Heart right ventricle (tissue), 16 donors: ENCODE results near the gene WDCP. TPM values are rescaled to one million over a fixed set of nuclear protein-coding genes. Genes with fewer than 3 reads are reported as not detected.

Source experiments
- ATAC-seq, 8 donors: fragments of 200-7000 bp; cut with Tn5 transposase; one replicate each; pipeline ENCODE4 v1.9.1; 2020; ENCODE audit warnings: mild to moderate bottlenecking in 8 of 8, moderate library complexity in 8 of 8, moderate number of reproducible peaks in 1 of 8
- DNase-seq, 2 donors: peaks; one replicate each; pipeline ENCODE4 v3.0.0-alpha.2; 2020
- H3K27ac ChIP-seq, 10 donors: fragments of 200-600 bp; sonication (generic) in 2 of 10; one replicate each; pipeline versions ENCODE4 v1.5.0 to v1.8.0; 2020 to 2022; ENCODE audit warnings: mild to moderate bottlenecking in 3 of 10
- H3K27me3 ChIP-seq, 7 donors: fragments of 200-600 bp; one replicate each; pipeline ENCODE4 v1.8.0; 2021 to 2022; ENCODE audit warnings: mild to moderate bottlenecking in 2 of 7
- H3K36me3 ChIP-seq, 9 donors: fragments of 200-600 bp; sonication (generic) in 1 of 9; one replicate each; pipeline versions ENCODE4 v1.5.0 to v1.8.0; 2020 to 2022; ENCODE audit warnings: mild to moderate bottlenecking in 2 of 9
- H3K4me1 ChIP-seq, 9 donors: fragments of 200-600 bp; sonication (generic) in 1 of 9; one replicate each; pipeline versions ENCODE4 v1.5.0 to v1.8.0; 2020 to 2022; ENCODE audit warnings: mild to moderate bottlenecking in 4 of 9
- H3K4me3 ChIP-seq, 10 donors: fragments of 200-600 bp; sonication (generic) in 2 of 10; one replicate each; pipeline versions ENCODE4 v1.5.0 to v1.8.0; 2020 to 2022; ENCODE audit warnings: mild to moderate bottlenecking in 7 of 10, moderate library complexity in 2 of 10
- H3K9me3 ChIP-seq, 11 donors: fragments of 200-600 bp in 10 of 11; sonication (generic) in 2 of 11; one replicate each; pipeline versions ENCODE4 v1.5.0 to v1.8.0; 2013 to 2022; ENCODE audit warnings: mild to moderate bottlenecking in 2 of 11, control low read depth in 1 of 11, moderate library complexity in 1 of 11
- WGBS, 2 donors: extraction: QIAGEN DNeasy Blood & Tissue Kit; methylation state at CpG; one replicate each; pipeline ENCODE4 v1.1.7; 2013; ENCODE audit warnings: inconsistent platforms in 1 of 2; 5-methylcytosine and 5-hydroxymethylcytosine counted together
- intact Hi-C, 10 donors: fragments of 100-400 bp; cut with DNase I; formaldehyde crosslinking; loops; one replicate each; pipeline versions ENCODE4 v1.11.1 to v1.14.2; 2022
- polyA plus RNA-seq, 2 donors: library from polyadenylated mRNA; stranded (reverse); fragments of 200-250 nt; gene quantifications; one replicate each; pipeline ENCODE4 v1.2.3, GENCODE V29; 2013
- total RNA-seq, 10 donors: library from RNA; stranded (reverse); fragmentation: NEBNext Ultra II Directional in 3 of 10; extraction: Animal tissue kit (Norgen Biotek cat#: 25700) in 3 of 10; gene quantifications; one replicate each; pipeline versions ENCODE4 v1.2.1 to v1.2.4, GENCODE V29; 2021 to 2023
- TF ChIP-seq, protein P1 (sequence below), 9 donors: fragments of 200-600 bp; sonication (generic) in 2 of 9; IDR thresholded peaks; one replicate each; pipeline versions ENCODE4 v1.5.0 to v1.8.0; 2021 to 2022; ENCODE audit warnings: antibody characterized with exemption in 9 of 9, mild to moderate bottlenecking in 5 of 9, moderate library complexity in 1 of 9
- donor health status: Arrhythmogenic right ventricular cardiomyopathy.
- donor health status: ischemic (EF 13 %, LVEDD 7.1; RV severe dilation, severe dysfunction).
- donor health status: healthy with polysubstance abuse.
- donor health status: DM: no; HTN: yes; CAD: no.
- donor health status: DM: no; HTN: no; CAD: no.
- donor health status: ischemic (EF 25% LVEDD 6.9; RV normal size, moderate dysfunction).
- donor health status: ischemic (EF 25% LVEDD 5.7; RV mildly dilated, moderate dysfunction).
- donor health status: healthy.
- donor health status: DM: yes; HTN: yes; CAD: no.
- donor health status: Ischemic cardiomyopathy.
- donor health status: ischemic (EF 35%, LVEDD 5.7; RV mildly dilated, moderate dysfunction).
- donor health status: nonischemic (EF 11% LVEDD 7.7; RV severe dilation, severe dysfunction).
- donor health status: DM: yes; HTN: yes; CAD: no.
- donor health status: PGD.
- donor health status: ischemic (EF 29% LVEDD 5.4; RV normal size, mild dysfunction).
- donor health status: nonischemic (EF 23%, LVEDD 6.1; RV moderate dilation, normal function).

Gene WDCP
- total and polyA plus RNA-seq, 12 donors, result 1.8 to 10.1 (median 6.0) TPM

DNA sequence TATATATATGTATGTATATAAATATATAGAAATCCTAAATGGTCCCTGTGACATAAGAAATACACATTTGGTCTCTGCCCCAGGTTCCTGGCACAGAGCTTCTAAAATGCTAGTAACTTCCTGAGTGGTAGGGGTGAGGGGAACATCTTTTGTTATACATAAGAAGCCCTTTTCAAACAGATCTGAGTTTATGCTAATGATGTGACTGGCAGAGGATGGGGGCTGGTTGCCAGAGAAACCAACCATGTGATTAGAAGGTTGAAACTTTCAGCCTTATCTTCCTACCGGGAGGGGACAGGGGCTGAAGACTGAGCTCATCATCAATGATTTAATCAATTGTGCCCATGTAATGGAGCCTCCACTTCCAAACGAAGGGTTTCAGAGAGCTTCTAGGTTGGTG, 21.0 kb downstream of the WDCP start:
- Histone ChIP-seq H3K36me3 (peaks cover 0 to 83% (median 21%) of the 10 kb centered on the region in 9 donors), H3K9me3 (no peaks in the 10 kb centered on the region), H3K4me3 (no peak overlapping the region), H3K27ac (no peak overlapping the region), H3K4me1 (no peaks in the 10 kb centered on the region), H3K27me3 (no peaks in the 10 kb centered on the region)
- 57 to 65% methylated on average over 2 of the region's 2 CpGs for WGBS, 2 donors
- TF ChIP-seq, protein P1, sequence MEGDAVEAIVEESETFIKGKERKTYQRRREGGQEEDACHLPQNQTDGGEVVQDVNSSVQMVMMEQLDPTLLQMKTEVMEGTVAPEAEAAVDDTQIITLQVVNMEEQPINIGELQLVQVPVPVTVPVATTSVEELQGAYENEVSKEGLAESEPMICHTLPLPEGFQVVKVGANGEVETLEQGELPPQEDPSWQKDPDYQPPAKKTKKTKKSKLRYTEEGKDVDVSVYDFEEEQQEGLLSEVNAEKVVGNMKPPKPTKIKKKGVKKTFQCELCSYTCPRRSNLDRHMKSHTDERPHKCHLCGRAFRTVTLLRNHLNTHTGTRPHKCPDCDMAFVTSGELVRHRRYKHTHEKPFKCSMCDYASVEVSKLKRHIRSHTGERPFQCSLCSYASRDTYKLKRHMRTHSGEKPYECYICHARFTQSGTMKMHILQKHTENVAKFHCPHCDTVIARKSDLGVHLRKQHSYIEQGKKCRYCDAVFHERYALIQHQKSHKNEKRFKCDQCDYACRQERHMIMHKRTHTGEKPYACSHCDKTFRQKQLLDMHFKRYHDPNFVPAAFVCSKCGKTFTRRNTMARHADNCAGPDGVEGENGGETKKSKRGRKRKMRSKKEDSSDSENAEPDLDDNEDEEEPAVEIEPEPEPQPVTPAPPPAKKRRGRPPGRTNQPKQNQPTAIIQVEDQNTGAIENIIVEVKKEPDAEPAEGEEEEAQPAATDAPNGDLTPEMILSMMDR (IDR thresholded peaks at IDR 0.05), result no peak
- DNase-seq (no peak), ATAC-seq (no peak)
- intact Hi-C loops, result no loop called here

DNA sequence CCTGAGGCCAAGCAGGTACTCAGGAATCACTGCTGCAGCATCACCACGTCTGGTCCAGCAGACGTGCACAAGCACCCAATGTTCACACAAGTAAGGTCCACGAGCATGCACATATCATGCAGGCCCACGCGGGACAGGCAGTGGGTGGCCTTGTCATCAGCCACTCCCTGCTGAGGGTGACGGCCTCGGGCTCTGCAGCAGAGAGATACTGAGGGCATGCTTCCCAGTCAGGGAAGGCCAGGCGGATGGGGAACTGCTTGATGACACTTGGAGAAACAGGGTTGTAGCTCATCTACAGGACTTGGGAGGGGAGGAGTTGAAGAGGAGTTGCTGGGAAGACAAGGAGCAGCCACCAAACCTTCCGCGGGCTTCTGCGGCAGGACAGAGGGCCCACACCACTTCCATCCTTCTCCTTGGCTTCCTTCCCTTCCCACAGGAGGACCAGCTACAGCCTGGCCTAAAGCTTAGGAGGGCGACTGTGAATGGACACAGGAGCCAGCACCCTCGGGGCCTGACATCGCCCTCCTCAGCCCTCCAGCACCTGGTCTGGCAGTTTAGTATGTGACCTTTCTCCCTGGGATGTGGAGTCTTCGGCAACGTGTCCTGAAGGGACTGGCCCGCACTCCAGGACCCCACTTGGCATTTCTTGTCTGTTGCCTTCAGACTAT, 22.1 kb downstream of the WDCP start:
- Histone ChIP-seq H3K4me1 (no peaks in the 10 kb centered on the region), H3K27me3 (no peaks in the 10 kb centered on the region), H3K4me3 (no peak overlapping the region), H3K9me3 (no peaks in the 10 kb centered on the region), H3K36me3 (peaks cover 0 to 72% (median 10%) of the 10 kb centered on the region in 9 donors), H3K27ac (no peak overlapping the region)
- no peak for DNase-seq
- TF ChIP-seq, protein P1 (IDR thresholded peaks at IDR 0.05), result no peak
- 88 to 93% methylated on average over 17 of the region's 17 CpGs for WGBS, 2 donors
- ATAC-seq, result no peak
- intact Hi-C loops, result no loop called here

DNA sequence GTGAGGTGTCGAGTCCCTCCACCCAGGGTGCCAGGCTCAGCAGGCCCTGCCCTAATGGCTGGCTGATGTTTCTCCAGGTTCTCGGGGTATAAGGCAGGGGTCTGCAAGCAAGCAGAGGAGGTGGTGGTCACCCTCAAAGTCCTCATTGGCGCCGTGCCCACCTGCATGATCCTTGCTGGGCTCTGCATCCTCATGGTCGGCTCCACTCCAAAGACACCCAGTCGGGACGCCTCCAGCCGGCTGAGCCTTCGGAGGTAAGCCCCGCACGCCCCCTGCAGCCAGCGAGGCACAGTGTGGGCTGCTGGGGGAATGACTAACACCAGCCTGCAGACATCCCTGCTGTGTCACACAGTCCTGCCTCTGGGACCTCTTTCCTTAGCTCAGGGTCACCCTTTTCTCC, 23.2 kb downstream of the WDCP start:
- Histone ChIP-seq H3K27me3 (no peaks in the 10 kb centered on the region), H3K9me3 (no peaks in the 10 kb centered on the region), H3K4me3 (no peak overlapping the region), H3K4me1 (no peaks in the 10 kb centered on the region), H3K36me3 (peaks cover 0 to 61% (median 0%) of the 10 kb centered on the region in 9 donors), H3K27ac (no peak overlapping the region)
- DNase-seq, result peak in 1 of 2 donors; percentile 29
- intact Hi-C loops, result no loop called here
- 57 to 61% methylated on average over 12 of the region's 12 CpGs for WGBS, 2 donors
- ATAC-seq, result peak in 3 of 8 donors; percentile 23 to 39 (median 34)
- TF ChIP-seq, protein P1 (IDR thresholded peaks at IDR 0.05), result peak in 3 of 9 donors; percentile 10 to 24 (median 16)

DNA sequence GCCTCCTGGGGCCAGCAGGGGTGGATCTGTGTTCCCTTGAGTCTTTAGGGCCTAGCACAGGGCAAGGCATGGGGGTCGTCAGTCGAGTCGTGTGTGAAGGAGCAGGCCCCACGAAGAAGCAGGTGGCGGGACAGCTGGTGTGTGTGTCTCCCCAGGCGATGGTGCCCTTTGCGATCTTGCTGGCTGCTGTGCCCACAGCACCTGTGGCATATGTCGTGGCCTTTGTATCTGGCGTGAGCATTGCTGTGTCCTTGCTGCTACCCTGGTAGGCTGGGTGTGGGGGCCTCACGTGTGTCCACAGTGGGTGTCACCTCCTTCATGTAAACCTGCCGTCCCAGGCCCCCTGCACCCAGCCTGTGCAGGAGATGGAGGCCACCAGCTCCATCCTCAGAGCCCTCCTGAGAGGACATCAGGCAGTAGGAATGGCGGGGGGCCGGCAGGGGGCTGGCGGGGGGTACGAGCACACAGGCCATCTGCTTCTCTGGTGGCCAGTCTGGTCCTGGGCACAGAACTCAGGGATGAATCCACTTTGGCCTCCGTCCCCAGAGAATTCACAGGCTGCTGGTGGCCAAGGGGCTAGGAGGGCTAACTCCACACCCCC, 24.1 kb downstream of the WDCP start:
- 86 to 93% methylated on average over 16 of the region's 16 CpGs for WGBS, 2 donors
- intact Hi-C loops, result no loop called here
- H3K9me3 ChIP-seq, result no peaks in the 10 kb centered on the region
- no peak overlapping the region for H3K4me3 ChIP-seq
- no peaks in the 10 kb centered on the region for H3K27me3 ChIP-seq
- H3K4me1 ChIP-seq, result no peaks in the 10 kb centered on the region
- no peak overlapping the region for H3K27ac ChIP-seq
- TF ChIP-seq, protein P1 (IDR thresholded peaks at IDR 0.05), result no peak
- H3K36me3 ChIP-seq, result peaks cover 0 to 52% (median 0%) of the 10 kb centered on the region in 9 donors
- ATAC-seq (no peak), DNase-seq (no peak)
